K562 (cell line): ENCODE measurements around the gene TBCCD1. TPM values are rescaled to one million over a fixed set of nuclear protein-coding genes. Genes with fewer than 3 reads are reported as not detected.
"Not testable (repeated sequence)": the region's sequence is repeated elsewhere in the genome, so short reads cannot be mapped to it uniquely, and the experiment has no call there.

Experiments used
- ATAC-seq: fragments of 200-7000 bp; cut with Tn5 transposase; 3 replicates; pipeline ENCODE4 v1.9.1; 2020; ENCODE audit warnings: moderate library complexity
- BruUV-seq: library from RNA; stranded (reverse); fragments of 400-500 nt; replicated peaks from 2 replicates; lab custom pipeline; 2021; lab: Mats Ljungman, UMichigan
- CTCF ChIA-PET: fragments of 300-600 bp; formaldehyde crosslinking; extraction: SDS; loops from one replicate; lab custom pipeline; 2021; ENCODE audit warnings: low intra/inter-chr PET ratio; lab: Yijun Ruan, JAX
- POLR2A ChIA-PET: fragments of 300-600, 350-650 bp; sonication (Branson Sonifier 250); formaldehyde crosslinking; extraction: SDS; loops from one replicate; lab custom pipeline; 2021; ENCODE audit warnings: antibody characterized with exemption, inconsistent platforms; lab: Yijun Ruan, JAX
- DNase-seq, 4 experiments: peaks; one replicate each; pipeline versions ENCODE4 v3.0.0 to v3.0.0-alpha.2; 2011 to 2018; ENCODE audit warnings: low spot score in 3 of 4, mixed read lengths in 3 of 4; ENCODE audit errors: extremely low read depth in 1 of 4
- FAIRE-seq: peaks from 2 replicates; lab custom pipeline; 2011; peaks lifted over from hg19 to GRCh38; lab: Jason Lieb, UNC
- H2AFZ ChIP-seq: 2 replicates; pipeline ENCODE4 v1.6.0; 2011; ENCODE audit warnings: low read depth, low read length, control low read depth, inconsistent platforms
- H3K27ac ChIP-seq: fragments of 200-600 bp; 3 replicates; pipeline ENCODE4 v1.8.0; 2011; ENCODE audit warnings: low read depth, mild to moderate bottlenecking, control low read depth, inconsistent platforms, low read length, moderate library complexity, mixed read lengths; ENCODE audit errors: extremely low read depth
- H3K27me3 ChIP-seq, 2 experiments: fragments of 300-600 bp in 1 of 2; 2 replicates in 1 of 2; 3 replicates in 1 of 2; pipeline versions ENCODE4 v1.6.0 to v1.8.0; 2011; ENCODE audit warnings: inconsistent platforms in 2 of 2, low read length in 2 of 2, mild to moderate bottlenecking in 1 of 2, mixed read lengths in 1 of 2, moderate library complexity in 1 of 2; ENCODE audit not compliant: control insufficient read depth in 2 of 2, insufficient read depth in 2 of 2
- H3K36me3 ChIP-seq: fragments of 300-600 bp; 3 replicates; pipeline ENCODE4 v1.8.0; 2011; ENCODE audit warnings: mild to moderate bottlenecking, low read length, inconsistent platforms; ENCODE audit not compliant: control insufficient read depth, insufficient read depth
- H3K4me1 ChIP-seq, 2 experiments: fragments of 200-600 bp in 1 of 2; replicated peaks in 1 of 2; 2 replicates in 1 of 2; 3 replicates in 1 of 2; pipeline versions ENCODE4 v1.5.1 to v1.8.0; 2011; ENCODE audit warnings: inconsistent platforms in 2 of 2, low read length in 2 of 2, mild to moderate bottlenecking in 1 of 2, mixed read lengths in 1 of 2, moderate library complexity in 1 of 2; ENCODE audit not compliant: control insufficient read depth in 2 of 2, insufficient read depth in 2 of 2
- H3K4me2 ChIP-seq: 2 replicates; pipeline ENCODE4 v1.6.1; 2011; ENCODE audit warnings: low read length, control low read depth, inconsistent platforms, mixed read lengths; ENCODE audit not compliant: insufficient read depth
- H3K4me3 ChIP-seq: fragments of 200-600 bp; sonication (generic), shearing (Covaris generic); 2 replicates; pipeline ENCODE4 v1.5.1; 2016; ENCODE audit warnings: control low read depth, inconsistent platforms
- H3K79me2 ChIP-seq: fragments of 200-600 bp; 3 replicates; pipeline ENCODE4 v1.8.0; 2011; ENCODE audit warnings: low read length, inconsistent platforms; ENCODE audit not compliant: control insufficient read depth, insufficient read depth
- H3K9ac ChIP-seq, 2 experiments: 2 replicates each; pipeline versions ENCODE4 v1.6.0 to v1.6.1; 2011; ENCODE audit warnings: low read depth in 2 of 2, low read length in 2 of 2, control low read depth in 1 of 2, inconsistent platforms in 1 of 2, mild to moderate bottlenecking in 1 of 2, mixed read lengths in 1 of 2; ENCODE audit not compliant: insufficient read depth in 1 of 2
- H3K9me1 ChIP-seq: one replicate; pipeline ENCODE4 v1.6.0; 2011; ENCODE audit warnings: inconsistent platforms, mild to moderate bottlenecking, low read length, moderate library complexity; ENCODE audit not compliant: control insufficient read depth, insufficient read depth
- H3K9me3 ChIP-seq: replicated peaks from 2 replicates; pipeline ENCODE4 v1.5.1; 2011; ENCODE audit warnings: low read depth, low read length, inconsistent platforms; ENCODE audit not compliant: control insufficient read depth, insufficient read depth
- H4K20me1 ChIP-seq: replicated peaks from 2 replicates; pipeline ENCODE4 v1.6.1; 2011; ENCODE audit warnings: low read length, inconsistent platforms, mixed read lengths; ENCODE audit not compliant: control insufficient read depth, insufficient read depth
- ETV5 ChIP-seq: sonication (generic); formaldehyde crosslinking; IDR thresholded peaks from 2 replicates; pipeline ENCODE4 v1.4.0; 2020; ENCODE audit warnings: low read depth, mild to moderate bottlenecking, missing genetic modification reagents
- POLR2A ChIP-seq: fragments of 450-650 bp; conservative IDR thresholded peaks from 2 replicates; pipeline ENCODE4 v1.6.1; 2016
- POLR2B ChIP-seq: fragments of 450-650 bp; IDR thresholded peaks from 2 replicates; pipeline ENCODE4 v1.6.1; 2018; ENCODE audit warnings: low read depth; ENCODE audit not compliant: partially characterized antibody
- RBM25 ChIP-seq: fragments of 200-400 bp; formaldehyde crosslinking; IDR thresholded peaks from 2 replicates; pipeline ENCODE4 v1.6.1; 2018; ENCODE audit warnings: low read length, low read depth, moderate library complexity; ENCODE audit not compliant: severe bottlenecking
- SMARCE1 ChIP-seq: fragments of 450-650 bp; IDR thresholded peaks from 2 replicates; pipeline ENCODE4 v1.7.1; 2016; ENCODE audit warnings: mild to moderate bottlenecking
- SUPT5H ChIP-seq: fragments of 450-650 bp; IDR thresholded peaks from 2 replicates; pipeline ENCODE4 v1.6.1; 2016
- WGBS: fragments of 100-300 bp; shearing (Covaris generic); methylation state at CpG from one replicate; pipeline ENCODE4 v1.1.6; 2016; ENCODE audit warnings: low coverage, mixed read lengths; ENCODE audit not compliant: insufficient coverage; ENCODE audit errors: missing lambda C conversion rate; 5-methylcytosine and 5-hydroxymethylcytosine counted together
- in situ Hi-C: fragments of 300-500 bp; cut with MboI; formaldehyde crosslinking; loops from 4 replicates; pipeline ENCODE4 v1.15.0; 2018; ENCODE audit warnings: inconsistent platforms, mixed read lengths
- intact Hi-C: fragments of 100-400 bp; cut with micrococcal nuclease; formaldehyde crosslinking; loops from 2 replicates; pipeline ENCODE4 v1.14.2; 2022
- polyA plus RNA-seq, 8 experiments: library from polyadenylated mRNA; depleted of rRNA in 4 of 8; stranded (reverse) in 5 of 8; unstranded in 3 of 8; fragments of >200 nt; fragmentation: Nextera tagmentation in 2 of 8; fragmentation: Illumina TruSeq in 1 of 8; extraction: Ambion mirVana in 2 of 8; extraction: Trizol in 1 of 8; gene quantifications; 2 replicates each; pipeline versions ENCODE4 v1.2.1 to v1.2.3, GENCODE V29; 2011 to 2014; ENCODE audit warnings: inconsistent platforms in 1 of 8, missing spikeins in 1 of 8
- total RNA-seq, 7 experiments: library from RNA; depleted of rRNA in 6 of 7; stranded (reverse); fragments of >200 nt in 6 of 7; fragmentation: Illumina TruSeq in 2 of 7; extraction: Trizol in 2 of 7; gene quantifications; 2 replicates each; pipeline versions ENCODE4 v1.2.1 to v1.2.3, GENCODE V29; 2011 to 2021; ENCODE audit warnings: low replicate concordance in 1 of 7
- TF ChIP-seq, protein P1 (sequence below): fragments of 450-650 bp; IDR thresholded peaks from 2 replicates; pipeline ENCODE4 v1.7.1; 2018; ENCODE audit warnings: mild to moderate bottlenecking, low read depth; ENCODE audit not compliant: partially characterized antibody

The TBCCD1 gene
- total and polyA plus RNA-seq, 9 of the 15 experiments (the other 6 are each of a cell fraction or from before 2014, with no cell fraction given), result 17.7 to 31.1 (median 21.2) TPM

DNA sequence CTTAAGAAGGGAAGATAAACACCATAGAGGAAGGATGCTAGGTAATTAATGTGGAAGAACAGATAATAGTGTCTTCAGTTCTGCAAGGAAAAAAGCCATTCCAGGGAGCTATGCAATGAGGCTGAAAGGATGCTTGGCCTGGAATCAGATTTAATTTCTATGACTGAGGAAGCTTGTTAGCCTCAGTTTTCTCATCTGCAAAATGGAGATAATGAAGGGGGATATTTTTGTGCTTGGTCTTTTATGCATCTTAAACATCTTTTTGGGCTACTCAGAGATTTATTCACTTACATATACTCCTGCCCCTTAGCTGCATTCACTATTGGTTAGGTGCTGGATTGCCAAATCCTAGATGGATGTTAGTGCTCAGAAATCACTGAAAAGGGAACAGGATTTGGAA lies 20.0 kb upstream of the TBCCD1 start:
- peaks cover 0 to 26% of the 10 kb centered on the region in 2 experiments; a peak in 3 of 5 replicates for H3K4me1 ChIP-seq
- no peak for FAIRE-seq
- no peak overlapping the region for H3K4me2 ChIP-seq
- H3K79me2 ChIP-seq, result no peaks in the 10 kb centered on the region
- no peak overlapping the region for H3K9ac ChIP-seq
- in situ Hi-C loops (no loop called here), intact Hi-C loops (loop anchor here (10.0 kb wide), 1 partner anchor 238 kb away; no protein-coding TSS in a partner anchor)
- no peak for ATAC-seq
- BruUV-seq, result no TSS peak
- no peak for DNase-seq
- CTCF ChIA-PET, result interaction anchor here (0.7 kb wide), 1 partner anchor 235 kb away, joined by 3 read pairs; no protein-coding TSS in a partner anchor
- H3K27me3 ChIP-seq, result no peaks in the 10 kb centered on the region
- POLR2A ChIA-PET, result interaction anchor here (1.0 to 8.0 kb wide), 6 partner anchors 8 to 26 kb away, joined by 3 to 64 read pairs (median 6); partner anchors contain the start of genes DNAJB11 and TBCCD1
- H2AFZ ChIP-seq, result no peak overlapping the region
- peaks cover 41% of the 10 kb centered on the region for H3K36me3 ChIP-seq
- H3K4me3 ChIP-seq, result no peak overlapping the region
- no peaks in the 10 kb centered on the region for H3K9me1 ChIP-seq
- no peak overlapping the region for H3K27ac ChIP-seq
- H4K20me1 ChIP-seq, result no peaks in the 10 kb centered on the region
- H3K9me3 ChIP-seq, result no peaks in the 10 kb centered on the region
- TF ChIP-seq RBM25, result peak; percentile 88
- no peak for TF ChIP-seq ETV5
- TF ChIP-seq SMARCE1, result no peak
- TF ChIP-seq, all 486 proteins: peak for 1

DNA sequence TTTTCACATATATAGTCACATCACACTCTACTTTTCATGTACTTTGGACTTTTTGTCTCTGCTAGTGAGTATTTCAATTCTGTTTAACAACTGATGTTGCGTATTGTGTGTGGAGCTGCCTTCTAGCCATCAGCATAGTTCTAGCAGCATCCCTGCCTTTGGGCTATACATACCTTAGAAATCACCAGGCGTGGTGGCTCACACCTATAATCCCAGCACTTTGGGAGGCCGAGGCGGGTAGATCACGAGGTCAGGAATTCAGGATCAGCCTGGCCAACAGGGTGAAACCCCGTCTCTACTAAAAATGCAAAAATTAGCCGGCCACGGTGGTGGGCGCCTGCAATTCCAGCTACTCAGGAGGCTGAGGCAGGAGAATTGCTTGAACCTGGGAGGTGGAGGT lies 19.1 kb upstream of the TBCCD1 start:
- H3K9me1 ChIP-seq, H3K4me3 ChIP-seq, H3K79me2 ChIP-seq, H3K9ac ChIP-seq, DNase-seq, BruUV-seq, H4K20me1 ChIP-seq, H3K4me2 ChIP-seq, in situ Hi-C loops, H3K9me3 ChIP-seq, H3K27ac ChIP-seq, H2AFZ ChIP-seq, H3K27me3 ChIP-seq, FAIRE-seq, ATAC-seq, CTCF ChIA-PET: not testable (repeated sequence)
- H3K4me1 ChIP-seq, result peaks cover 0 to 22% of the 10 kb centered on the region in 2 experiments; a peak in 3 of 5 replicates
- peaks cover 50% of the 10 kb centered on the region for H3K36me3 ChIP-seq
- TF ChIP-seq SUPT5H, result peak; percentile 61
- TF ChIP-seq, protein P1, sequence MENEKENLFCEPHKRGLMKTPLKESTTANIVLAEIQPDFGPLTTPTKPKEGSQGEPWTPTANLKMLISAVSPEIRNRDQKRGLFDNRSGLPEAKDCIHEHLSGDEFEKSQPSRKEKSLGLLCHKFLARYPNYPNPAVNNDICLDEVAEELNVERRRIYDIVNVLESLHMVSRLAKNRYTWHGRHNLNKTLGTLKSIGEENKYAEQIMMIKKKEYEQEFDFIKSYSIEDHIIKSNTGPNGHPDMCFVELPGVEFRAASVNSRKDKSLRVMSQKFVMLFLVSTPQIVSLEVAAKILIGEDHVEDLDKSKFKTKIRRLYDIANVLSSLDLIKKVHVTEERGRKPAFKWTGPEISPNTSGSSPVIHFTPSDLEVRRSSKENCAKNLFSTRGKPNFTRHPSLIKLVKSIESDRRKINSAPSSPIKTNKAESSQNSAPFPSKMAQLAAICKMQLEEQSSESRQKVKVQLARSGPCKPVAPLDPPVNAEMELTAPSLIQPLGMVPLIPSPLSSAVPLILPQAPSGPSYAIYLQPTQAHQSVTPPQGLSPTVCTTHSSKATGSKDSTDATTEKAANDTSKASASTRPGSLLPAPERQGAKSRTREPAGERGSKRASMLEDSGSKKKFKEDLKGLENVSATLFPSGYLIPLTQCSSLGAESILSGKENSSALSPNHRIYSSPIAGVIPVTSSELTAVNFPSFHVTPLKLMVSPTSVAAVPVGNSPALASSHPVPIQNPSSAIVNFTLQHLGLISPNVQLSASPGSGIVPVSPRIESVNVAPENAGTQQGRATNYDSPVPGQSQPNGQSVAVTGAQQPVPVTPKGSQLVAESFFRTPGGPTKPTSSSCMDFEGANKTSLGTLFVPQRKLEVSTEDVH, result peak; percentile 24
- TF ChIP-seq POLR2B, result peak; percentile 35
- TF ChIP-seq POLR2A, result peak; percentile 55; the same call in 1 of the 2 replicates
- POLR2A ChIA-PET, result interaction anchor here (0.7 to 8.0 kb wide), 5 partner anchors 9 to 236 kb away, joined by 3 to 64 read pairs (median 3); partner anchors contain the start of genes DNAJB11 and TBCCD1
- intact Hi-C loops, result loop anchor here (10.0 kb wide), 1 partner anchor 239 kb away; no protein-coding TSS in a partner anchor
- WGBS, result 84% methylated on average over 9 of the region's 9 CpGs
